Brain pericyte (primary cell): ENCODE measurements around the gene ENTR1.
A peak's percentile ranks its signal among the peaks of the same experiment; 100 is the strongest.

Source experiments
- DNase-seq: peaks from one replicate; pipeline ENCODE4 v3.0.0-alpha.2; 2012; ENCODE audit warnings: low read depth, low spot score

Gene ENTR1

DNA sequence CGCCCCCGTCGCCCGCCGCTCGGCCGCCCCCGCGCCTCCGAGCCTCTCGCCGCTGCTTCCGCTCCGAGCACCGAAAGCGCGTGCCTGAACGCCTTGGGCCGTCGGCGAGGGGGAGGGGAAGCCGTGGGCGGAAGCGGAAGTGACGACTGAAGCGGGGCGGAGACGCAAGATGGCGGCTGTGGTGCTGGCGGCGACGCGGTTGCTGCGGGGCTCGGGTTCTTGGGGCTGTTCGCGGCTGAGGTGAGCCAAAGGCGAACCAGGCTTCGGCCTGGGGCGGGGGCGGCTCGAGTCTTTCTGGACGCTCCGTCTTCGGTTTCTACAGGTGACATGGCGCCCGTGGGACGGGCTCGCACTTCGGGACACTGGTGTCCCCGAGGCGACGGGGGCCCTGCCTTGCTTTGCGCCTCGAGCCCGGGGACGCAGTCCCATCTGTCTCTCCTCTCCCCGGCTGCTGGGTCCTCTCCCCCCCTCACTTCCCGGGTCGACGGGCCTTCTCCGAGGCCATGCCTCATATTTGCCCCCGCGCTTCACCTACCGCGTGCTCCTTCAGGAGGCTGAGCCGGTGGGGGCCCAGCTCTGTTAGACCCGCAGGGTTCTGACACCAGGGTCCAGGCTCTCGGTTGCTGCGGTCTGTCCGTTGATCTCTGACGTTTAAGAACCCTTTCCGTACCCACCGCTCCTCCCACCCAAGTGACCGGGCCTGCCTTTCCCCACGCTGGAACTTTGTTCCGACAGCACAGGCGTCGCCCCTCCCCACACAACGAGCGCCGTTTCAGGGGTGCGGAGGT is at the start of gene ENTR1, which contains the start of gene PMPCA:
ENTR1 (minus strand) TSS at position 115 of the 788 bp plus-strand sequence. CDS start 217 bp downstream, outside the sequence.
PMPCA (plus strand) TSS at position 159 of the 788 bp plus-strand sequence; CDS start at position 170, 11 bp downstream.
- DNase-seq: peak; percentile 33

DNA sequence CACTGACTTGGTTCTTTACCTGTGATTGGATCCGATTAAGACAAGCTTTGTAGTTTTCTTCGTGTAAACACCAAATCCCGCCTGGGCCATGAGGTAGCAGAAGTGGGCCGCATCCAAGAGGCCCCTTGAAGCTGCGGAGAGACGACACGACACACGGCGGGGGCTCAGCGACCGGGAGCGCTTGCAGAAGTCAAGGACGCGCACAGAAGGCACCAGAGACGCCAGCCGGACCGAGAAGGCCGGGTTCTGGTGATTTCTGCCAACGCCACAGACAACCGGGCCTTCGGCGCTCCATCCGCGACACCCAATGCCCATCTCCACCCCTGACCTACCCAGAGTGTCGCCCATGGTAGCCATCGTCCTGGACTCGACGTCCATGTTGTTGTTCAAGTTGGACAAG is 49.0 kb upstream of the ENTR1 start:
- DNase-seq: no peak

DNA sequence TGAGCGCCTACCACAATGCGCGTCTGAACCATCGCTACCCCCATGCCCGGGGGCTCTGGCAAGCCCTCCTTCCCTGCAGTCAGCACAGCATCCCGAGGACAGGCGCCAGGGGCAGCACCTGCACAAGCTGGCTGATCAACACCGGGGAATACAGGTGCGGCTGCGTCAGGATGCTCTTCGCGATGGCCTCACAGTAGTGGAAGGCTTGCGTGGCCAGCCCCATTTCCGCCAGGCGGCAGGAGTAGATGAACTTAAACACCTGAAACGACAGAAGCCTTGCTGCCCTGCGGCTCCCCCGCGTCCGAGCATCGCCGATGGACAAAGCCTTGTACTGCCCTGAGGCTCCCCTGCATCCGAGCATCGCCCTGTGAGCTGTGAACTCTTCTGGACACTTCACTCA is 46.9 kb upstream of the ENTR1 start:
- no peak for DNase-seq

- no peak for DNase-seq
Observed at GRCh38 chr9:136456258-136456657, 45.8 kb upstream of the ENTR1 start.

DNA sequence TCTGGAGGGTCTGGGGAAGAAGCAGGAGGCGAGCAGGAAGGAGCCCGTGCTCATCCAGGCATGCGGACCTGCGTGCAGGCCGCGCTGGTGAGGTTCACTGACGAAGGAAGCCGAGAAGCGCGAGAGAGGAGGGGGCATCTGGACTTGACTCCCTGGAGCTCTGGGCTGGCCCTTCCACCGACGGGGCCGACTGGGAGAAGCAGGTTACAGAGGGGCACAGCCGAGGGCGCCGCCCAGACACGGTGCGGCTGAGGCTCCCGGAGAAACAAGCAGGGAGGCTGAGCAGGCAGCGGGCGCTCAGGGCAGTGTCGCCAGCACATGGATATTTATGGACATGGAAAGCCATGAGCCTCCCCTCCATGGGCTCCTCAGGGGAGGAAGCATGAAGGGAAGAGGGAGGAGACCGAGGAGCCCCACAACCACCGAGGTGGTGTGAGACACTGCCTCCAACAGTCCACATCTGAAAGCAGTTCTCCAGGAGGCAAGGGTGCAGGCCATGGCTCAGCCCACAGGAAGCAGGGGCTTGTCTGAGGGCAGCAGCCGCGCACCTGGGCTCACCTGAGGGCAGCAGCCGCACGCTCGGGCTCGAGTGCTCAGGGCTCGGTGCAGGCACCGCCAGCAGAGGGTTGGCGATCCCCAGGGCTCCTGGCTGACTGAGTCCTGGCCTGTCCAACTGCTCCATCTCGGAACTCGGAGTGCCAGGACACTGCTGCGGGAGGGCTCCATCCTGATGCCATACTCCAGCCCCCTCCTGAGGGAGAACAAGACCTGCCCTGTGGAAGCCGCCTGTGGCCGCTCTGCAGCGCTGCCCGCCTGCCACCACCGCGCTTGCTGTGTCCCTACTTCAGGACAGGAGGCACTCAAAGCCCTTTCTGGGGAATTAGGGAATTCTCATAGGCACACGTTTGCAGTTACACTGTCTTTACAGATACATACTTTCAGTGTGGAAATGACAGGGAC is 44.9 kb upstream of the ENTR1 start:
- no peak for DNase-seq

GRCh38 chr9:136454026-136454796 is 43.8 kb upstream of the ENTR1 start:
- DNase-seq: no peak

GRCh38 chr9:136453326-136453725 is 42.9 kb upstream of the ENTR1 start:
- no peak for DNase-seq

- DNase-seq: no peak
Observed at GRCh38 chr9:136451221-136451877, 40.9 kb upstream of the ENTR1 start.

- no peak for DNase-seq
Observed at GRCh38 chr9:136448655-136449054, 38.2 kb upstream of the ENTR1 start.

GRCh38 chr9:136447173-136447778 is 36.9 kb upstream of the ENTR1 start:
- no peak for DNase-seq

GRCh38 chr9:136445799-136446198 is 35.4 kb upstream of the ENTR1 start:
- DNase-seq: no peak

- DNase-seq: no peak
Observed at GRCh38 chr9:136444102-136444501, 33.7 kb upstream of the ENTR1 start.

DNA sequence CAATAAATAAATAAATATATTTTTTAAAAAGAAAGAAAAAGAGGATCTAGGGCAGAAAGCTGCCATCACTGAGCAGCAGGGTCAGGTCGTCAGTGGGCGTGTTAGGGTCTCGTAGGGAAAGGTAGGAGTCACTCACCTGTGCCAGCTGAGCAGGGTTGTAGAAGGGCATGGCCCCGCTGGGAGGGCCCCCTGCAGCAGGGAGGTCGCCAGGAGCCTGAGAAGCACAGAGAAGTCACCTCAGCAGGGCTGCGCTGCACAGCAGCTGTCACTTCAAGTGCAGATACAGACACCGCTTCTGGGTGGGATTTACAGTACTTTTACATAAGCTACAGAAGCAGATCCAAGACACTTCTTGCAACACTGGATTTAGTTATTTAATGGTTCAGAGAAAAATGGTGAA is 33.3 kb upstream of the ENTR1 start:
- DNase-seq: no peak

- no peak for DNase-seq
Observed at GRCh38 chr9:136443087-136443486, 32.7 kb upstream of the ENTR1 start.

DNA sequence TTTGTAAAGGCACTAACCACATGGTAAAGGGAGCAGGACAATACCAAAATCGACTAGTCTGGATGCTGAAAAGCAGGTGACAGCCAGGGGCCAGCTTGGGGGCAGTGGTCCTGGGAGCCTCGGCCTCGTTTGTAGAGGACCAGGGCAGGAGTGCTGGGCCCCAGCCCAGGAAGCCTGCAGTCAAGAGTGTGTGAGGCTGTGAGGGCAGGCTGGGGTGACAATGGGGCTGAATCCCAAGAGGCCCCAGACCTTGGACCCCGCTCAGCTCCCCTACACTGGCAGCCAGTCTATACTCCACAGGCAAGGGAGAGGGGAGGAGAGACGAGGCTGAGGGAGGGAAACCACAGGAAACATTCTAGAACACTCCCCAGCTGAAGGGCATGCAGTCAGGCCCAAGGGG is 31.9 kb upstream of the ENTR1 start:
- DNase-seq: no peak

GRCh38 chr9:136441681-136442245 is 31.3 kb upstream of the ENTR1 start:
- no peak for DNase-seq

DNA sequence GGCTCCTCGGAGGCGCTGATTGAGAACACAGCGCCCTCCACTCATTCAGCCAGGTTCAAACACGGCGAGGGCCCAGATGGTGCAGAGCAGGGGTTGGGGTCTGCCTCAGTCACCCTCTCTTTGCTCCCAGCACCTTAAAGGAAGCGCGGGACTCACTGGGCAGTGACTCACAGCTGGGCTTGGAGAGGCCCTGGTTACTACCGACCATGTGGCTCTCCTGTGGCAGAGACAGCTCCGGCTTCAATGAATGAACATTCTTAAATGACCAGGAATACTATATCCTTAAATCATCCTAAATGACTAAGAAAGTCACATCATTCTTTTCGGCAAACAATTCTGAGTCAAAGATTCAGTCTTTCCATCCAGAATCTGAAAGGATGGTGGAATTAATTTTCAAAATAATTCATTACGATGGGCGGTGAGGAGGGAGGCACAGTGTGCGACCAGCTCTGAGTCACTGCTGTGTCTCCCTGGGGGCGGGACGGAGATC is 30.8 kb upstream of the ENTR1 start:
- DNase-seq: no peak

- DNase-seq: no peak
Observed at GRCh38 chr9:136439481-136440408, 29.3 kb upstream of the ENTR1 start, which contains the start of gene INPP5E. Gene INPP5E (minus strand): TSS chr9:136439845. CDS start chr9:136439419, 426 bp downstream.
